ENCODE results near the gene LTC4S.
A peak's percentile ranks its signal among the peaks of the same experiment; 100 is the strongest.

Gene LTC4S

DNA sequence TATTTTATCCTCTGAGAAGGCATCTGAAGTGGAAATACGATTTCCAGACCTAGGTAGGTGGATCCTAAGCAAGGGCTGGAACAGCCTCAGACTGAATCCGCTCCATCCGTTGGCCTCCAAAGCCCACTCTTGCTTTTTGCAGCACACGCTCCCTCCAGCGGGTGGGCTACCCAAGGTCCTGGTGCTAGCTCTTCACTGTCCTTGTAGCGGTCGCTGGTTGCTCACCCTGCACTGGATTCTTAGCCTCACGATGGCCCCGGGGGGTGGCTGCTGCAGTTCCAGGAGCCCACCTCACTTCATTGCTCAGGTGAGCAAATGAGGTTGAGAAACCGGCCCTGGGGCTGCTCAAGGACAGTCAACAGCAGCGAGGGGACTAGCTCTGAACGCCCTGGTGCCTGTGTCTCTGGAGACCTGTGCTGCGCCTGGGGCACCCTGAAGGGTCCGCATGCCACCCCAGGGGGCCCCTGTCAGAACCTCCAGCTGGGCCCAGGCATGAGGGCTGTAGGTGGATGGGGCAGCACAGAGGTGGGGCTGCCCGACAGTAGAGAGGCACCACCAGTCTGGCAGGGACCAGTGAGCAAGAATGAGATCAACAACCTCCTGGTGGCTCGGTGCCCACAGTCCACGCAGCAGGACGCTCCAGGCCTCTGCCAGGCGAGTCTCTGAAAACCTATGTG lies 8.6 kb downstream of the LTC4S start:
- DNase-seq: no peak
- intact Hi-C loops (cut with DNase I): no loop called here

DNA sequence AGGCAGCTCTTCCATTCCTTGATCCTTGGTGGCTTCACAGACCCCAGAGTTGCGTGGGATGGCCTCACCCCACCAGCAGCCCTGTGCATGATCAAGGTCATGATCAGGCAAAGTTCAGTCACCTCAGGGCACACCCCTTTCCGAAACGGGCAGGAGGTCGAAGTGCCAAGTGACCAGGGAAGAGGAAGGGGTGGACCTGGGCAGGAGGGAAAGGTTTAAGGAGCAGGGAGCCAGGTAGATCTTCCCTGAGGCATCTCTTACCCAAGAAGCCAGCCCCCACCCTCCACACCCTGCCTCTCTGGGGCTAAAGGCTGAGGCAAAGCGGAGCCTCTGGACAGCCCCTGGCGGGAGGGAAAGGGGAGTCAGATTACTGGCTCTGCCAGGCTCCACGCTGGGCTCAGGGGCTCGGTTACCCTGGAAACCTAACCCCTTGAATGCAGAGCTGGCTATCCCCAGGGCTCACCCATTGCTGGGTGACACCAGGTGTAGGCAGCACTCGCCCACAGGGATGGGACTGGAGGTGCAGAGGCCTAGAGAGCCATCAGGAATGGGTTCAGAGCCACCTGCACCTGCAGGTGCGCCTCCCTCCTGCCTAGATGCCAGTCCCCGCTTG lies 9.3 kb downstream of the LTC4S start:
- intact Hi-C loops (cut with DNase I): no loop called here
- no peak for DNase-seq

DNA sequence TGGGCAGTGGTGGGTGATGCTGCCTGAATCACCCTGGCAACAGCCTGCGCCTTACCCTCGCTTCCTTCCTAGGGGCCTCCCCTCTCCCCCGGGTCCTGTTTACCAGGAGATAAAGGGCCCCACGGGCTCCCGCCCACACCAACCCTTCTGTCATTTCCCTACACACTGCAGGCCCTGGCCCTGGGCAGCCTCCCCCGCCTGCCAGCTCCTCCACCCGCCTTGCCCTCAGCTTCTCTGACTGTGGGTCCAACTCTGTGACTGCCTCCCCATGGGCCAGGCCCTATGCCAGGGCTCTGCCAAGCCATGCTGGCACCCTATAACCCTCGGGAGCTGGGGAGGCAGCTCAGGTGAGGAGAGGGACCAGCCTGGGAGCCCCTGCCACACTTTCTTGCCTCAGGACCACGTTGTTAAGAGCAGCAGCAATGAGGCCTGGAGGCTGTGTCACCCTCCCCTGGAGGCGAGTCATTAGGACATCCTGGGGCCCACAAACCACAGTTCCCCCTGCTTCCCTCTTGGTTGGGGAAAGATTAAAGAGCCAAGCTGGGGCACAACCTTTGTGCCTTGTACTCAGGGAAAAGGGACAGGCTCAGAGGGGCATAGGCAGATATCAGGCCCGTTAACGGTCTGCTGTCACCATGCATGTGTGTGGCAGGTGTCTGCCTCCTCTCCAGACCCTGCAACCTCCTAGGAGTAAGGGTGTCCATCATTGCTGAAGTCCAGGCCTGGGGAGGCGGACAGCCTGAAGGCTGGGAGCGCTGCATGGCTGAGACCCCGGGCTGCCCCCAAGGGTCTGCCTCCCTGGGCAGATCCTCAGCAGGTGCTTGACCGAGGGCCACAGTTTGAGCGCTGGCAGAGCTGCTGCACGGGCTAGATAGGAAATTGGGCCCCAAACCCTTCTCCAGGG lies 10.1 kb downstream of the LTC4S start:
- no peak for DNase-seq
- intact Hi-C loops (cut with DNase I): no loop called here

DNA sequence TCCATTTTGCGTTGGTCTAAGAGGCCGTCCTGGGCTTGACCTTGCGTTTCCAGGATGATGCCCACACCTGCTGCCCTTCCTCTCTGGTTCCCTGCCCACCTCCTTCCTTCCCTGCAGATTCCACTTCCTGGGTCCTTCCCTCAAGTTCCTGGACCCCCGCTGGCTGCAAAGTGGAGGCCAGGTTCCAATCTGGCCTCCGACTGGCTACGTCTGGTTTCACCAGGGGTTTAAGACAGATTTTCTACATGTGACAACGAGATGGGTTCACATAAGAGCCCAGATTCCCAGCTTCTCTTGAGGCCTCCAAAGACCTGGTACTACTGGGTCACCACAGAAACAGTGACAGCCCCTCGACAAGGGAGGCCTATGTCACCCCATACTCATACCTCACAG lies 10.8 kb downstream of the LTC4S start:
- no peak for DNase-seq

DNA sequence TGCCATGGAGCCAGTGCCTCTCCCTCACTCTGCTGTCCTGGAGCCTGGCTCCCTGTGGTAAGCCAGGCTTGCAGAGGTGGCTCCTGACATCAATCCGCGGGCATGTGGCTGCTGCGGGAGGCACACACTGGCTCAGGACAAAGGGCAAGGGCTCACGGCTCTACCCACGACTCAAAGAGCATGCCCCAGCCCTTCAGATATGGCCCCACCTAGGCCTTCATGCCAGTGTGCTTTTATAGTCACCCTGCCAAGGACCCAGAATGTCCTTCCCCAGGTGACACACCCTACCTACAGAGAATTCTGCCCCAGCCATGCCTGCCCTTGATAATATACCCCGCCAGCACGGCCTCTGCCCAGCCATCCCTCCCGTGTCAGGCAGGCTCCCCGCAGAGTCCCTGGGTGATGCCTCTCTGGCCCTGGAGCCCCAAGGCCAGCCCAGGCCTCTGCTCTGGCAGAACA lies 11.3 kb downstream of the LTC4S start:
- DNase-seq: no peak
- intact Hi-C loops (cut with DNase I): no loop called here

More for the DNA sequence above, 10.8 kb downstream of the LTC4S start:
- intact Hi-C loops (cut with DNase I): no loop called here

DNA sequence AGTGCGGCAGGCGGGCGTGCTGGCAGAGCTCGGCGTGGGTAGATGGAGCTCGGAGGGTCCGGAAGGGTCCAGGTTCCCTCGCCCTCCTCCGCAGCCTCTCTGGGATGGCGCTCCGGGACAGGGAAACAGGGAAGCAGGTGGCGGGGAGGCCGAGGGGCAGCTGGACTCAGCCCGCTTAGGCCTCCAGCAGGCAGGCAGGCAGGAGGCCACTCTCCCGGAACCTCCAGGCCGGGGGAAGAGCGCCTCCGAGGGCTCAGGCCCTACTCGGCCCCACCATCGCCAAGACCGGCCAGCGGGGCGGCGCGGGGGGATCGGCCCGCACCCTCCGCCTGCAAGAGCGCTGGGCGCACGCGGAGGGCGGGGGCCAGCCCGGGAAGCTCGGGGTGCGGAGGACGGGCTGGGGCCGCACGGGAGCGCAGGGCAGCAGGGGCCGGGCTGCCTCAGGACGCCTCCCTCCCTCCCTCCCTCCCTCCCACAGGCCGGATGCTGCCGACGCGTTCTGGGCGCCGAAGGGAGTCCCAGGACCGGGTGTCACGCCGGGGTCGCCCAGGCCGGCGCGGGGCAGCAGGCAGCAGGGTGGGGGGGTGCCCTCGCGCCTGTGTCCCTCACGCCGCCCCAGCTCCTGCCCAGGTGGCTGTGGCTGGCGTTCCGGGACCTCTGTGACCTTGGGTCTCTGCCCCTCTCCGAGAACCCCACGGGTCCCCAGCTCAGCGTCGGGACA lies 11.9 kb downstream of the LTC4S start:
- peak in 19 of 42 donors; percentile 24 to 69 (median 45) for DNase-seq
- intact Hi-C loops (cut with DNase I): no loop called here

DNA sequence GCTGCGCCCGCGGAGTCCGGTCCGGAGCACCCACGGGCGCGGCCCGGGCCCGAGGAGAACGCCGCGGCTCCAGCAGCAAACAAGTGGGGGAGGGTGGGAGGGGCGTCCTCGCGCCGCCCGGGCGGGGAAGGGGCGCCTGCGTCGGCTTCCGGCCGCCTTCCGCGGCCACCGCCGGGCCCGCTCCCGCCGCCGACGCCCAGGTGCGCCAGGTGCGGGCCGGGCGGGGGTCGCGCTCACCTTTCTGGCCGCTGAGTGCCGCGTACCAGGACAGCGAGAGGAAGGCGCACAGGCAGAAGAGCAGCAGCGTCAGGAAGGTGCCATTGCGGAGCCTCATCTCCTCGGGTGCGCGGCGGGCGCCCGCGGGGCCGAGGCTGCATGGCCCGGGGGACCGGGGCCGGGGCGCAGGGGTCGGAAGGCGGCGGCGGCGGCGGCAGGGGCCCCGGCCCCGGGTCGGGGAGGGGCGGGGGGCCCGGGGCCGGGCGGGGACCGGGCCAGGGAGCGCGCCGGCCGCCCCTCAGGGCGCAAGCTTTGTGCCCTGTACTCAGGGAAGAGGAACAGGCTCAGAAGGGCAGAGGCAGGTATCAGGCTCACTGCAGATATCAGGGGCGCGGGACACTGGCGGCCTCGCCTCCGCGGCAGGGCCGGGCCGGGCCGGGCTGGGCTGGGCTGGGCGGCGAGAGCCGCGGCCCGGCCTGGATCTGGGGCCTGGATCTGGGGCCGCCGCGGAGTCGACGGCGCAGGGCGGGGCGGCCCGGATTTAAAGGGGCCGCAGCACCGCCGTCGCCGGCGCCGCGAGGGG lies 12.7 kb downstream of the LTC4S start, which contains the start of gene MGAT4B:
TSS of gene MGAT4B (minus strand) at position 617 of the 799 bp plus-strand sequence. CDS start at position 334, 283 bp downstream.
- peak in 39 of 42 donors; percentile 62 to 88 (median 80) for DNase-seq
- intact Hi-C loops (cut with DNase I): no loop called here

DNA sequence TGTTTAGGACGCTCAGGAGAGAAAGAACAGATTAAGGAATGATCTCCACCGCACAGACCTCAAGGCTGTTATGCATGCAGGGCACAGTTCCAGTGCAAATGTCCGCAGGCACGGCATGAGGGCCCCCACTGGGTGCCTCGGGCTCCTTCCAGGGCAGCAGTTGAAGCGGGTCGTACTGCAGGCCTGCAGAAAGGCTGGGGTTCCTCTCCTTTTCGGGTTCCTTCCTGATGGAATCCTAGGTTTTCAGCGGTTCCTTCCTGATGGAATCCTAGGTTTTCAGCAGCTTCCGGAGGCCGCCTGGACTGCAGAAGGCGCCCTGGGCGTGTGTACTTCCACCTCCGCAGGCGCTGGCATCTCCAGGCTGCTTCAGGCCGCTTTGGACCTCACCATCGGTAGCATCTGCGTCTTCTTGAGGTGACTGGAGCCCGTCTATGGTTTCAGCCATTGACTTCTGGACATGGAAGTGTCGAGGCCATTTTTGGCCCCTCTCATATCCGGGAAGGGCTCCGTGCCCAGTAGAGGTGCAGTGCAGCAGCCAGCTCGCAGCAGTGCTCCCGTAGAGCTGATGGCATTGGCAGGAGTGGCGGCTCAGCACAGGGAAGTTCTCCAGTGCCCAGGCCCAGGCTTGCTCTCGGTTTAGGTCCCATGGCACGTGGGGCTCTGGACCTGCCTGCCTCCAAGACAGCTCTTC lies 18.5 kb downstream of the LTC4S start:
- intact Hi-C loops (cut with DNase I): no loop called here
- no peak for DNase-seq

DNA sequence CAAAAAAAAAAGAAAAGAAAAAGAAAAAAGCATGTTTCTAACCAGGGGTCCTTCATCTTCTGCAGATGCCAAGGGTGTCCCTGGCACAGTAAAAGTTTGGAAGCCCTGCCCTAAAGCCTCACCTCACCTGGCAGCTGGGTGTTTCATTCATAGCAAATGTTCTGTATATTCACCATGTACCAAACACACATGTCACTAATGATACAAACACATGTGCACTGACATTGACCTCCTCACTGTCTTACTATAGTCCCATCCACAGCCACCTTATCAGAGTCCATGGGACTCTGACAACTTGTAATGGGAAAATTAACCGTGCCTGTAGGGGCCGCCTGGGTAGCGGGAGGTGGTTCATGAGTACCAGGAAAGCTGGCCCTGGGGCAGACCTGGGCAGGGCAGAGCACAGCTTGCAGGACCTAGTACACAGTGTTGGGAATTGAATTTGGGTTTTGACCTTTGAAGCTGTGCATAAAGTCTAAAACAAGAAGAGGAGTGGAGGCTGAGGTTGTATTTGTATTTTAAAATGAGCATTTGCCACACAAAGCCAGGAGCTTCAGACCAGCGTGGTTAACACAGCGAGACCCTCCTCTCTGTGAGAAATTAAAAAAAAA lies 19.3 kb downstream of the LTC4S start:
- intact Hi-C loops (cut with DNase I): no loop called here
- DNase-seq: no peak

DNA sequence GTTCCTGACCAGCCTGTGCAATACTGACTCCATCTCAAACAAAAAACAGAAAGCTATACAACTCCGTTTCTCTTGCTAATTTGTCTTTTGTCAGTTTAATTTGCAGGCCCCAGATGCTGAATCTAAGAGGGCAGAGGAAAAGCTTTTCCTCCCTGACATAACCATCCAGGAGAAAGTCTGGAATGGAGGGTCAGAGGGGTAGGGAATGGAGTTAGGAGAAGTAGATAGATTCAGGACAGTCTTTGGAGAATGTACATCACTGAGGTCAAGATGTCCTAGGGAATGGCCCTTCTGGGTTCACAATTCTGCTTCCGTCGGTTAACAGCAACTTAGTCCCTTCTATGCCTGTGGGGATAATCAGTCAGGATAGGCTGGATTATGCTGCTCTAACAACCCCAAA lies 20.3 kb downstream of the LTC4S start:
- no peak for DNase-seq
- intact Hi-C loops (cut with DNase I): no loop called here

DNA sequence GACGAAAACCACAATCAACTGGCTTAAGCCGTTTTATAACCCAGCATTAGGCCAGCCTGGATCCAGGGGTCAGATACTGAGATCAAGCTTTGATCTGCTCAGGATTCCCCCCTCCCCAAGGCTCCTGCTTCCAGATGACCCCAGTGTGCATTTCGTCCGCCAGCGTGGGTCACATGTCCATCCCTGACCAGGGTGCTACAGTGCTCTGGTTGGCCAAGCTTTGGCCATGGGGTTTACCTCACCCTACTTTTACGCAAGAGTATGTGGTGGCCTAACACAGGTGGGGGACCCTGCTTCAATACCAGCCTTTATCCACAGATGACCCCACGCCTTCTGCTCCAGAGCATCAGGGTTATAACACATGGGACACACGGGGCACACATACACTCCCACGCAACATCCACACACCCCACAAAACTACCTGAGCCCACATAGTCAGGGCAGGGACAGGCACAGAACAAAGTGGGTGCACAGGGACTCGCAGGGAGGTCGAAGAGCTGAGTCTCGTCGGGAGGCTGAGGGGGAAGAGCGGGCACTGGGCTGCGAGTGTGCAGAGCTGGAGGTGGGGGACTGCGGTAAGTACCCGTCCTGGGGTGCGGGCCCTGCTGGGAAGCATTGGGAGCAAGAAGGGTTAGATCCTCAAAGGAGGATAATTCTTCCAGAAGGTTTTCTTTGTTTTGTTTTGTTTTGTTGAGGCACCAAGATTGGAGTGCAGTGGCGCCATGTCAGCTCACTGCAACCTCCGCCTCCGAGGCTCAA lies 21.9 kb downstream of the LTC4S start:
- peak in 1 of 42 donors; percentile 3 for DNase-seq
- intact Hi-C loops (cut with DNase I): no loop called here

DNA sequence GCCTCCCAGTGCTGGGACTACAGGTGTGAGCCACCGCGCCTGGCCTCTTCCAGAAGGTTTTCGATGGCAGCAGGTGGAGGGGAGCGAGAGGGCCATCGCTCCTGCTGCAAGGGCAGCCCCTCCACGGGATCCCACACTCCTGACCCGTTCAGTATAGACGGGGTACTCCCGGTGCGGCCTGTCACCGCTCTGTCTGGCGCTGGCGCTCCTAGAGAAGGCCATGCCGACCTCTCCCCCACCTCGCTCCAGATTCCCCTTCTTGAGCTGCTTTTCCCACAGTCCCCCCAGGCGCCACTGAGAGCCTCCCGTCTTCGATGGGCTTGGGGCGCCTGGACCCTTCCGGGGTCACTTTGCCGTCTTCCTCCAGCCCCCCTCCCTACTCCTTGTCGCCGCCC lies 22.6 kb downstream of the LTC4S start:
- intact Hi-C loops (cut with DNase I): no loop called here
- no peak for DNase-seq

DNA sequence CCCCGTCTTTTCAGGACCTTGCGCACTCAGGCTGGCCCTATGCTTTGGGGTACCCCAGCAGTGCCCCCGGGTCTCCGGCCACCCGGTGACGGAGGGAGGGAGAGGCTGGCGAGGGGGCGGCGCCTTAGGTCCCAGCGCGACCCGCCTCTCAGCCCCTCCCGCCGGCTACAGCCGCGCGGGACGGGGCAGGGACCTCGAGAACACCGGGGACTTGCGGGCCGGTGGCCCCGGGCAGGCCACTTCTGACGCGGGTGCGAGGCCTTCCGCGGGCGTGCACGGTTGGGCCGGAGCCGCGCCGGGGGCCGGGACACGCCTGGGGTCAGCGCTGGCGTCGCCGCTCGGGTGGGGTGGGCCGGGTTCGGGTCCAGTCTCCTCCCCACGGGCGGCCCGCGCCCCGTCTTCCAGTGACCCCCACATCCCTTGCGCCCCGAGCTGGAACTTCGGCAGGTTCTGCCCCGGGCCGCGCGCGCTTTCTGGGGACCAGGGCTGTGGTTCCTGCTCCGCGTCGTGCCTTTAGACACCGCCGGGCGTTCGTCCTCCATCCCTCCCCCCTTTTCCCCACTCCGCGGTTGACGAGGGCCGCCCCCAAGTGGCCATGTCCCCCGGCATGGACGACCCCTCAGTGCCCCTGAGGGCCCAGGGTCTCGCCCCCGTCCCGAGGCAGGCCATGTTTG lies 23.1 kb downstream of the LTC4S start:
- DNase-seq: peak in 7 of 42 donors; percentile 24 to 75 (median 46)

DNA sequence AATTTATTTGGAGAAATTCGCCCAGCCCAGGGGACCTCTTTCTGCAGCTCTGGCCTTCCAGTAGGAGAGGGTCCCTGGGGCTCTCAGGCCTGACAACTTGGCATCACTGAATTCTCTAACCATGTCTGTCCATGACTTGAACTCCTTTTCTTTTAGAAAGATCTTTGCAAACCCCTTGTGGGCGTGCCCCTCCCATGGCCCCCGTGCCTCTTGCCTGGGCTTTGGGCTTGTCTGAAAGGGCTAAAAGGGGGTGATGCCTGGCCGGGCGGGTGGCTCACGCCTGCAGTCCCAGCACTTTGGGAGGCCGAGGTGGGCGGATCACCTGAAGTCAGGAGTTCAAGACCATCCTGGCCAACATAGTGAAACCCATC lies 23.7 kb downstream of the LTC4S start:
- peak in 1 of 42 donors; percentile 11 for DNase-seq
- intact Hi-C loops (cut with DNase I): no loop called here

More for the DNA sequence above, 23.1 kb downstream of the LTC4S start:
- intact Hi-C loops (cut with DNase I): no loop called here

DNA sequence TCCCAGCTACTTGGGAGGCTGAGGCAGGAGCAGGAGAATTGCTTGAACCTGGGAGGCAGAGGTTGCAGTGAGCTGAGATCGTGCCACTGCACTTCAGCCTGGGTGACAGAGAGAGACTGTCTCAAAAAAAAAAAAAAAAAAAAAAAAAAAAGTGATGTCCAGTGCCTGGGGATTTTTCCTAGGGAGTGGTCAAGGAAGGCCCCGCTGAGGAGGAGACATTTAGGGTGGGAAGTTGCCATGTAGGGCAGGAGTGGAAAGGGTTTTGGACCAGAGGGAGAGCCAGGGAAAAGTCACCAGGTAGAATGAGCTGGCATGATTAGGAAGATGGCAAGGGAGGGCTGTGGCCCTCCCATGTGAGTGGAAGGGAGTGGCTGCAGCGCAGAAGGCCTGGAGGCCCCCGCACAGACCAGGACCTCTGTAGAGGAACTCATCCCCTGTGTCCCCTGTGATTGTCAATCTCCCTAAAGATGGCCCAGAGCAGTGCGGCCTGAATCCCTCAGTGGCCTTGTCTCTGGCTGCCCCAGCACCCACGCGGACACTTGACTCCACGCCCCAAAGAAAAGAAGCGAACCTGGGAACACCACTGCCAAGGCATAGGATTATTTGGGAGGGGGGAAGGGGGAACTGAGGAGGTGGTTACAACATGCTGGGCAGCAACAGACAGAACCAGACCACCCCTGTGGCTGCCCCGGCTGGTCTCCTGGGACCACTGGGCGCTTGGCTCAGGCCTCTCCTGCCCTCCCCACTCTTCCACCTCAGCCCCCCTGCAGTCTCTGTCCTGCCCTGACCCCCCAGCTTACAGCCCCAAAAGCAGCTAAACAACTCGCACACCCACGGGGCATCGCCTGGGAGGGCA lies 24.3 kb downstream of the LTC4S start:
- DNase-seq: no peak
- intact Hi-C loops (cut with DNase I): no loop called here
